Measurements from ENCODE around the gene YWHAE. TPM values are rescaled to one million over a fixed set of nuclear protein-coding genes. Genes with fewer than 3 reads are reported as not detected.
"Not testable (repeated sequence)": the region's sequence is repeated elsewhere in the genome, so short reads cannot be mapped to it uniquely, and the experiment has no call there.

Gene YWHAE
- polyA plus RNA-seq, 5 donors, result 780 to 913 (median 839) TPM

DNA sequence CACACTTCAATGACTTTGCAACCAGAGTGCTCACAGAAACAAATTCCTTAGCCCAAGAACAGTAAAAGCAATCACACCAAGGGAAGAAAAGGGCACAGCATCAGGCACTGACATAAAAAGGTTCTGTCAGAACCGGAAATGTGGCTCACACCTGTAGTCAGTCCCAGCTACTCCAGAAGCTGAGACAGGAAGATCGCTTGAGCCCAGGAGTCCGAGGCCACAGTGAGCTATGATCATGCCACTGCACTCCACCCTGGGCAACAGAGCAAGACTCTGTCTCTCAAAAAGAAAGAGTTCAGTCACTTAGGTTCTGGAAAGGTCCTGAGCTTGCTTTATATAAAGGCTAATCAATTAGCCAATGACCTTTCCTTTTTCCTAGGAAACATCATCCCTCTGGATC, 22.7 kb downstream of the YWHAE start:
- DNase-seq, result no peak

DNA sequence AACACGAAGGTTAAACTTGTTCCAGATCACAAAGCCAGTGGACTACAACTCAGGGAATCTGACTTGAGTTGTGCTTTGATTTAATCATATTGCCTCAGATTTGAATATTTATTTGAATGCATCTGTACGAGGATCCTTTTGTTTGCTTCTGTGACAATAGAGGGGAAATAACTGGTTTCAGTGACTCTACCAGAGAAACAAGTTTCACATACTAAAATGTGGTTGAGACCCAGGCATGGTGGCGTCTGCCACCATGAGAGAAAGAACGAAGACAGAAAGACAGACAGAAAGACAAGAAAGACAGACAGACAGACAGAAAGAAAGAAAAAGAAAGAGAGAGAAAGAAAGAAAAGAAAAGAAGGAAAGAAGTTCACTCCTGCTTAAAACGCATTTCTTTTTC, 24.0 kb downstream of the YWHAE start:
- no peak for DNase-seq

DNA sequence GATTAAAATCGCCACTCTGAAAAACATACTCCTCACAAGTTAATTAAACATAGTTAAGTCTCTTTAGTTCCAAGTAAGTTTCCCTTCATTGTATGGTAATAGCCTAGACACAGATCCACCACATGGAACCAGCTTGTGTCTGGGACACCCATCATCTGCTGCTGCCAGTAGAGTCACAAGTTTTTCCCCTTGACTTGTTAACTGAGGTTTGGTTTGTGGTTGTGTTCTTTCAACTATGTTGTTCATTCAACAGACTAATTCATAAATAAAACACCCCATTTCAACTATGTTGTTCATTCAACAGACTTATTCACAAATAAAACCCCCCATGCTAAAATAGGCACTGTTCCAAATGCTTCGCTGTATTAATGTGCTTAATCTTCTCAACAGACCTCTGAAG, 24.4 kb downstream of the YWHAE start:
- no peak for DNase-seq

DNA sequence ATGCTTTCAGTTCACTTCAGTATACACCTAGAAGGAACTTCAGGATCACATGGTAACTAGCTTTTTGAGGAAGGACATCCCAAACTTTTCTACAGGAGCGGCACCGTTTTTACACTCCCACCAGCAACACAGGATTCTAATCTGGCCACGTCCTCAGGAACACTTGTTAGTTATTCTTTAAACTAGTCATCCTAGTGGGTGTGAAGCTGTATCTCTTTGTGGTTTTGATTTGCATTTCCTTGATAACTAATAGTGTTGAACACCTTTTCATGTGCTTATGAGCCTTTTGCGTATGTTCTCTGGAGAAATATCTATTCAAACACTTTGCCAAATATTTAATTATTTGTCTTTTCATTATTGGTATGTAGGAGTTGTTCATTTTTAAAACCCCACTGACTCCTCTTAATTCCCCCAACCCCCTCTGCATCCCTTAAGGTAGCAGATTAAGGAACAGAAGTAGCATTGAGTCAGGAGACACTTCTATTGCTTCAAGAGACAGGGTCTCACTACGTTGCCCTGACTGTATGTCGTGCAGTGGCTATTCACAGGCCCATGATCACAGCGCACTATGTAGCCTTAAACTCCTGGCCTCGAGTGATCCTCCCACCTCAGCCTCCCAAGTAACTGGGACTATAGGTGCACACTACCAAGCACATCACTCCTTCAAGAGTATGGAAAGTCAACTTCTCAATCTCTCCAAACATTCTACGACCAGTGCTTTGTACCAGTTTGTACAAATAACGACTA, 25.4 kb downstream of the YWHAE start:
- no peak for DNase-seq

DNA sequence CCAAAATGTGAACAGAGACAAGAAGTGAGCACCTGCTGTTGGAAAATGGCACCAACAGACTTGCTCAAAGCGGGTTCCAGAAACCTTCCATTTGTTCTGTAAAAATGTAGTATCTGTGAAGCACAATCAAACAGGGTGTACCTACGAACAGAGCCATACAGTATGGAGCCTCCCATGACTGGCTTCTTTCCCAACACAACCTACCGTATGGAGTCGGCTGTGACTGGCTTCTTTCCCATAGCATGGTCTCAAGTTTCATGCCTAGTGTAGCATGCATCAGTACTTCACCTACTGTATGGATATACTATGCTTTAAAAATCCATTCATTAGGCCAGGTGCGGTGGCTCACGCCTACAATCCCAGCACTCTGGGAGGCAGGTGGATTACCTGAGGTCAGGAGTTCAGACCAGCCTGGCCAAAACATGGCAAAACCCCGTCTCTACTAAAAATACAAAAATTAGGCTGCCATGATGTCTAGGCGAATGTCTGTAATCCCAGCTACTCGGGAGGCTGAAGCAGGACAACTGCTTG, 26.2 kb downstream of the YWHAE start:
- DNase-seq, result no peak

DNA sequence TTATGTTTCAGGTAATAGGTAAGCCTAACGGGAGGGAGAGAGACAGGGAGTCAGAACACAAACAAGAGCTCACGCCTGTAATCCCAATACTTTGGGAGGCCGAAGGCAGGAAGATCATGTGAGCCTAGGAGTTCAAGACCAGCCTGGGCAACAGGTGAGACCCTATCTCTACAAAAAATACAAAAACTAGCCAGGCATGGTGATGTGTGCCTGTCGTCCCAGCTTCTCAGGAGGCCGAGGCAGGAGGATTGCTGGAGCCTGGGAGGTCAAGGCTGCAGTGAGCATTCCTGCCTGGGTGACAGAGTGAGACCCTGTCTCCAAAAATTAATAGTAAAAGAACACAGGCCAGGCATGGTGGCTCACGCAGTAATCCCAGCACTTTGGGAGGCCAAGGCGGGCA, 27.4 kb downstream of the YWHAE start:
- no peak for DNase-seq

DNA sequence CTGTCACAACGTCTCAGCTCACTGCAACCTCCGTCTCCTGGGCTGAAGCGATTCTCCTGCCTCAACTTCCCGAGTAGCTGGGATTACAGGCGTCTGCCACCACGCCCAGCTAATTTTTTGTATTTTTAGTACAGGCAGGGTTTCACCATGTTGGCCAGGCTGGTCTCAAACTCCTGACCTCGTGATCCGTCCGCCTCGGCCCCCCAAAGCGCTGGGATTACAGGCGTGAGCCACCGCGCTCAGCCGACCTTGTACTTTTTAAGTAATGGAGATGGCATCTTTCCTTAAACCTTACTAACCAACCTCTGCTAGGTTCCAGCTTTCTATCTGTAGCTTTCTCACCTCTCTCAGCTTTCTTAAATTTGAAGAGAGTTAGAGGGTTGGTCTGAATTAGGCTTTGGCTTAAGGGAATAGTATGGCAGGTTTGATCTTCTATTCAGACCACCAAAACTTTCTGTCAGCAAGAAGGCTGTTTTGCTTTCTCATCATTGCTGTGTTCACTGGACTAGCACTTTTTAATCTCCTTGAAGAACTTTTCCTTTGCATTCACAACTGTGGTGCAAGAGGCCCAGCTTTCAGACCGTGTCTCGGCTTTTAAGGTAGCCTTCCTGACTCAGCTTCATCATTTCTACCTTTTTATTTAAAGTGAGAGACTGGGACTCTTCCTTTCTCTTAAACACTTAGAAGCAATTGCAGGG, 28.0 kb downstream of the YWHAE start:
- DNase-seq, result no peak

DNA sequence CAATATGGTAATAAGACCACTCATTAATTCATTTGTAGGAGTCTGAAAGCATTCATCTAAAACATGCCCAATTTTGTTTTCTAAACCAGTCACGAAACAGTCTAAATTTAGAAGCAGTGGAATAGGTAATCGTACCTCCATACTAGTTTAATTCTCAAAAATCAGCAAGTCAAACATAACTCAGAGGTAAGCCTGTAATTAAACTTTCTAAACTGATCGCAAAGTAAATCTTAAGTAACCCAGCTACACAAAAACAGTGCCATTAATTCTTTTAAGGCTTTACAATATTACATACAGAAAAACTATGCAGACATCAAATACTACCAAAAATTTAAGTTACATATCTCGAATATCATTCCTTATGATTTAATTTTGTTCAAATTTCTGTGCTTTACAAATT, 31.4 kb downstream of the YWHAE start:
- DNase-seq, result no peak

DNA sequence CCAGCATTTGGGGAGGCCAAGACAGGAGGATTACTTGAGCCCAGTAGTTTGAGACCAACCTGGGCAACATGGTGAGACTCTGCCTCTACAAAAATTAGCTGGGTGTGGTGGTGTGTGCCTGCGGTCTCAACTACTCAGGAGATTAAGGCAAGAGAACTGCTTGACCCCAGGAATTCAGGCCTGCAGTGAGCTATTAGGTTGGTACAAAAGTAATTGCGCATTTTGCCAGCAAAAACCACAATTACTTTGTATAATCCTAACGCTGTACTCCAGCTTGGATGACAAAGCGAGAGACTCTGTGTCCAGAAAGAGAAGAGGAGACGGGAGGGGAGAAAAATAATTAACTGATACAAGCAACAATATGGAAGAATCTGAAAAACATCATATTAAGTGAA, 32.7 kb downstream of the YWHAE start:
- DNase-seq, result no peak

DNA sequence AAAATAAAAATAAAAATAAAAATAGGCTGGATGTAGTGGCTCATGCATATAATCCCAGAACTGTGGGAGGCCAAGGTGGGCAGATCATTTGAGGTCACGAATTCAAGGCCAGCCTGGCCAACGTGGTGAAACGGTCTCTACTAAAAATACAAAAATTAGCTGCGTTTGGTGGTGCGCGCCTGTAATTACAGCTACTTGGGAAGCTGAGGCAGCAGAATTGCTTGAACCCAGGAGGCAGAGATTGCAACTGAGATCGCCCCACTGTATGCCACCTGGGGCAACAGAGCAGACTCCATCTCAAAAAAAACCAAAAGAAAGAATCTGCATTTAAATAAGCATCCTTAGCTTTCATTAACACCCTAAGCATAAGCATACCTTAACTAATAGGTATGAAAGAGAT, 33.8 kb downstream of the YWHAE start:
- no peak for DNase-seq

DNA sequence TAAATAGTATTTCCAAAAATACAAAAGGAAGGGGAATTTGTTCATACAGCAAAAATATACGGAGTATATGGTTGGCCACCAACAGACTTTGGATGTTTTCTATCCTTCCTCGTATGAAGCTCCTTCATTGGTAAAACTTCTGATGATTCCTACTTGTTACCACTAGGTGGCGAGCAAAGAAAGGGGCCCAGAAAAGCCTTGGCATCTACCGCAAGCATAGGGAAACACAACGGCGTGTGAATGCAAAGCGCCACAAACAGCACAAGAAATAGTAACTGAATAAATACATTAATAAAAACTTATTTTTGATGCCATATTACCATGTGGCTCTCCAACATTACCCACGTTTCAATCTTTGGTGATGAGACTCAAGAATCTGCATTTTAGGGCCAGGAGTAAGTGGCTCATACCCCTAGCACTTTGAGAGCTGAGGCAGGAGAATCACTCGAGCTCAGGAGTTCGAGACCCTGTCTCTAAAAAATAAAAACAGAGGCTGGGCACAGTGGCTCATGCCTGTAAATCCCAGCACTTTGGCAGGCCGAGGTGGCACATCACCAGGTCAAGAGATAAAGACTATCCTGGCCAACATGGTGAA, 34.5 kb downstream of the YWHAE start:
- DNase-seq, result peak; percentile 64 to 68

DNA sequence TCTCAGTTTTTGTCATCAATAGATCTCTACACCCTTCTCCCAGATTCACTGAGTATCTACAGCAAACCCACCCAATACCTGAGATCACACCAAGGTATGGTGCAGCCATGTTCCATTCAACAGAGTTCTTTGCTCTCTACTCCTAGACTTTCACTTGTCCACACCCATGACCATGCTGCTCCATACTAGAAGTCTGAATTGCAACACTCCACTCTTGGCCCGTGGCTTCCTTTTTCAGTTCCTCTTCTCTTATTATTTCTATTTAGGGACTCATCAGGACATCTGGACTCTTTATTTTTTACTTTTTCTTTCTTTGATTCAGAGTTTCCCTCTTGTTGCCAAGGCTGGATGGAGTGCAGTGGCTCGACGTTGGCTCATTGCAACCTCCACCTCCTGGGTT, 37.1 kb downstream of the YWHAE start:
- no peak for DNase-seq

DNA sequence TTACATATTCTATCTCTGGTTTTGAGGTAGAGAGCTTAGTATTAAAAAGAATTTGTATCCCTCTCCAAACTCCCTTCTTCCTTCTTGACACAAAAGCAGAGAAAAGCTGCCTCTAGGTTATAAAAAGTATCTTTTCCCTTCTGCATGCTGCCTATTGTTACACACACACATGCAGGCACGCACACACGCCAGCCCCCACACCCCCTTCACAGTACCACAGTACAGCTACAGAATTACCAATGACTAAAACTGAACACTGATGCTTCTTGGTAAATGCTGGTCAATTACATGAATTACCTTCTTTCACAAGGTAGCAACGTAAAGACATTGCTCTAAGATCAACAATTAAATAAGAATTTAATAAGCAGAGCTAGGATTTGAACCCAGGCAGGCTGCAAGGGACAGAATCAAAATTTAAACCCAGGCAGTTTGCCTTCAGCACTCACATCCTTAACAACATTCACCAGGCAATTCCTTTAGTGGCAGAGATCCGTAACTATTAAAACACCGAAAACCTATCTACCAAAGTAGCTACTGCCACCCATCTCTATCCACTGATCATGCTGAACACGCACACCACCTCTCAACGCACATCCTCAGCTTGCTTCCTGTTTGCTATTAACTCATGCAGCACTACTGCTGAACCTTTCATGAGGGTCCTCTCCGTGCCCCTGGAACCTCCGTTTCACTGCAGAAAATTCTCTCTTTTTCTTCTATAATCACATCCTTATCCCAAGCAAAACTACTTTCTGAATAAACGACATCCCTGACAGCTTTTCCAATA, 37.8 kb downstream of the YWHAE start:
- no peak for DNase-seq

DNA sequence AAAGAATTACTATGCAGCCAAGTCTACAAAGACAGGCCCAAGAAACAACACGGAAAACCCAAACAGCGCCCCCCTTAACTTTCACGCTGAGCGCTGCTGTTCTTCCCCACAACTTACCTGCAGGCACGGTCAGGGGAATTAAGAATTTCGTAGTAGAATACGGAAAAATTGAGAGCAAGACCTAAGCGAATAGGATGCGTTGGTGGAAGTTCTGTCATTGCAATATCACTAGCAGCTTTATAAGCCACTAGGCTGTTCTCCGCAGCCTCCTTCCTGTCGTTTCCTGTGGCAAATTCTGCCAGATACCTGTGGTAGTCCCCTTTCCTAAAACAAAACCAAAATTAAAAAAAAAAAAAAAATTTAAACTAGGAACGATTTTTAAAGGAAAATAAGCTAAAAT, 39.0 kb downstream of the YWHAE start:
- no peak for DNase-seq

DNA sequence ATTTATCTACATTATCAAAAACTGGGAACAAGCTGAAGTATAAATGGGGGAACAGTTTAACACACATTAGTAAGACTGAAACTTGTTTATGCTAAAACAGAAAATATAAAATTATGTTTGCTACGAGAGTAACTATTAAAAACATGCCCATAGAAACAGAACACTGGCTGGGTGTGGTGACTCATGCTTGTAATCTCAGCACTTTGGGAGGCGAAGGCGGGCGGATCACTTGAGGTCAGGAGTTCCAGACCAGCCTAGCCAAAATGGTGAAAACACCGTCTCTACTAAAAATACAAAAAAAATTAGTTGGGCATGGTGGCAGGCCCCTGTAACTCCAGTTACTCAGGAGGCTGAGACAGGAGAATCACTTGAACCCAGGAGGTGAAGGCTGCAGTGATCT, 39.7 kb downstream of the YWHAE start:
- DNase-seq, result not testable (repeated sequence)

DNA sequence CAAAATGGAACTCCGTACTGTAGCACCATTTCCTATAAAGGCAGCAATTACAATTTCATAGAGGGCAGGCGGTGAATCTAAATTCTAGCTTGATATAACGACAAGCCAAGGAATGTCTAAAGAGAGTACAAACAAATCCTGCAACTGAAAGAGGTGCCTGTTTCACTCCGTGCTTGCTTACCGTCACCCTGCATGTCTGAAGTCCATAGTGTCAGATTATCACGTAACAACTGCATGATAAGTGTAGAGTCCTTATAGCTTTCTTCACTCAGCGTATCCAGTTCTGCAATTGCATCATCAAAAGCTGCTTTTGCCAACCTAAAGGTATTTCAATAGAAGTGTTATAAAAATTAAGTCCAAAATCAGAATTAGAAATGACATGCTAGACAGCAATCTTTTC, 46.0 kb downstream of the YWHAE start:
- DNase-seq, result no peak

DNA sequence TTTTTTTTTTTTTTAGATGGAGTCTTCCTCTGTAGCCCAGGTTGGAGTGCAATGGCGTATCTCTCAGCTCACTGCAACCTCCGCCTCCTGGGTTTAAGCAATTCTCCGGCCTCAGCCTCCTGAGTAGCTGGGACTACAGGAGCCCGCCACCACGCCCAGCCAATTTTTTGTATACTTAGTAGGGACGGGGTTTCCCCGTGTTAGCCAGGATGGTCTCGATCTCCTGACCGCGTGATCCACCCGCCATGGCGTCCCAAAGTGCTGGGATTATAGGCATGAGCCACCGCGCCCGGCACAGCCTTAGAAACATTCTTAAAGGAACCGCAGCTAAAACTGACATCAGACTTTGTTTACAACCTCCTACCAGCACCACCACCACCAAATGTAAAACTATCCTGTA, 47.5 kb downstream of the YWHAE start:
- not testable (repeated sequence) for DNase-seq

DNA sequence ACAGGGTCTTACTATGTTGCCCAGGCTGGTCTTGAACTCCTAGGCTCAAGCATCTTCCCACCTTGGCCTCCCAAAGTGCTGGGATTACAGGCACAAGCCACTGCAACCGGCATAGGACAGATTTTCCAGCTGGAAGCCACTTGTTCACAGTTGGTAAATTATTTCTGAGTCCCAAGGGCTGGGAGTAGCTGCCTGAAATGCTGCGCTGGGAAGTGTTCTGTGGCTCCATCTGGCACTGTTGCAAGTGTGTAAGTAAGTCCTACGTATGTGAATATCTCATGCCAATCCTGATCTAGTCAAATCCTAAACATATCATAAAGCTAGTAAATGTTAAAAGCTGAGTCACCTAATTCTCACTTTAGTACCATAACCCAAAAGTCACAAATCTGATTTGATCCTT, 48.1 kb downstream of the YWHAE start:
- DNase-seq, result no peak

DNA sequence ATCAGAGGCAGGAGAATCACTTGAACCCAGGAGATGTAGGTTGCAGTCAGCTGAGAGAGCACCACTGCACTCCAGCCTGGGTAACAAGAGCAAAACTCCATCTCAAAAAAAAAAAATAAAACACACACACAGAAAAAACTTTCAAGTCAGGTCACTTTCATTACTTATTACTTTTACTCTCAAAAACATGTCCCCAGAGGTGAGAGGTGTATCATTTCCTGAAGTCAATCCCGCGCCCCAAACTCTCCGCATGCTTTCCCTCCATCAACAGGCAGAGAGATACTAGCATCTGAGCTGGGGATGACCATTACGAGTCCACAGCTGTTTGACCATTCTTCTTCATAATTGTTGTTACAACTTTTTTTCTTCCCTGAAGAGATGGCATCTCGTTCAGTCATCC, 48.7 kb downstream of the YWHAE start:
- DNase-seq, result no peak

DNA sequence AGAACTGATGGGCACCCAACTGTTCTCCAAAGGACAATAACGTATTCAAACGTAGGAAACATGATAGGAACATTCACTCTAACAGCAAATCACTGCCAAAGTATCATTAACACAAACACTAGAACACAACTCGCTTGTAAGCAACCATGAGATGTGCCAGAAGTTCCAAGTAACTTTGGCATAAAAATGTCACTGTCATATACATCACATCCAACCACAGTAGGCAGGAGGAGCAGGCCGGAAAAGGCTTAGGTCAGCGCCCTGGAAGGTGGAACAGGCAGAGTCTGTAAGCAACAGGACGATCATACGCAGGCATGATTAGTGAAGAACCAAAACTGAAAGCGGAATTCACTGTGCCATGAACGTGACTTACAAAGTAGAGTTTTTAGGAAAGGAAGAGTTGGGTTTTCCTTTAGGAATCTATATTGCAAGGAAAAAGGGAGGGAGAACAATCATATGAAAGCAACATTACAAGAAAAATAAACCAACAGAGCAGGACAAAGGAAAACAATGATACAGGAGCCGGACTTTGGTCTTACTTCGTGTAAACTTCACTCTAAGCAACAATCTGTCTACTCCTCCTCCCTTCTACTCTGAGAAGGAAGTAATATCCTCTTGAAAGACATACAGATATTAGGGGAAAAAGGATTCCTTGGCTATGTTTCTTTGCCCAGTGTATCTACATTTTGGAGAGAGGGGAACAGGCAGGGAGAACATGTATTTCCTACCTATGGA, 52.3 kb downstream of the YWHAE start:
- peak; percentile 26 to 29 for DNase-seq

DNA sequence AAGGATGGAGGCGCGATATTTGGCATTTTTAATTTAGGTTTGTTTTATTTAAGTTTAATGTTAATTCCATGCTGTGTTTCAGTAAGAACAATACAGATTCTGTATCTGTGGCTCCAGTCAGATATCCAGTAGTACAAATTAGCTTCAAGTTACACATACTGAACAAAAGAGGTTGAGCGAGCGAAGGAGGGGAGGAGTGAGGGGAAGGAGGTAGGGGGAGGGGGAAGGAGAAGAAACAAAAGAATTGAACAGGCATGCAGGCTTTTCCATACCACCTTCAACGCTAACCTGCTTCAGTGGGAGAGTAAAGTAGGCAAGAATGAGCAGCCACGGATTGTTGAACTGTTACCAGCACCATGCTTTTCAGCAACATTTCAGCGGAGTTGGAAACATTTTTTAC, 55.5 kb downstream of the YWHAE start:
- no peak for DNase-seq

DNA sequence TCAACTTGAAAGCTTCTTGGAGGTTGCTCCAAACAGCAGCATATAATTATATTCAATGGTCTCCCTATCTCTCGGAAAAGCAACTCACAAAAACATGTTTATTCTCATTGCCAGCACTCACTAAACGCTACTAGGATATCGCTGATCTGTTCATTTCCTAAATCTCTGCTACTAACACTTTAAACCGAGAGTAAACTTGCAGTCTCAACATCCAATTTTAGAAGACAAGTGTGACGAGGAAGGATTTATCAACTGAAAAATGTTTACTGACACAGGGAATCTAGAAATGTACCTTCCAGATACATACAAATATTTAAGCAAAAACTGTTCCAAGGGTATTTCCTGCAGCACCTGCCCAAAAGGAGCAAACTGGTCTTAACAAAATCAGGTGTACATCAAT, 56.5 kb downstream of the YWHAE start:
- no peak for DNase-seq
